ENCODE data around the gene BORCS8. TPM values are rescaled to one million over a fixed set of nuclear protein-coding genes. Genes with fewer than 3 reads are reported as not detected.

Gene BORCS8
- total and polyA plus RNA-seq, 2 of the 13 experiments (the other 11 are each of a cell fraction or from before 2014, with no cell fraction given): 9.6 to 13.3 TPM

DNA sequence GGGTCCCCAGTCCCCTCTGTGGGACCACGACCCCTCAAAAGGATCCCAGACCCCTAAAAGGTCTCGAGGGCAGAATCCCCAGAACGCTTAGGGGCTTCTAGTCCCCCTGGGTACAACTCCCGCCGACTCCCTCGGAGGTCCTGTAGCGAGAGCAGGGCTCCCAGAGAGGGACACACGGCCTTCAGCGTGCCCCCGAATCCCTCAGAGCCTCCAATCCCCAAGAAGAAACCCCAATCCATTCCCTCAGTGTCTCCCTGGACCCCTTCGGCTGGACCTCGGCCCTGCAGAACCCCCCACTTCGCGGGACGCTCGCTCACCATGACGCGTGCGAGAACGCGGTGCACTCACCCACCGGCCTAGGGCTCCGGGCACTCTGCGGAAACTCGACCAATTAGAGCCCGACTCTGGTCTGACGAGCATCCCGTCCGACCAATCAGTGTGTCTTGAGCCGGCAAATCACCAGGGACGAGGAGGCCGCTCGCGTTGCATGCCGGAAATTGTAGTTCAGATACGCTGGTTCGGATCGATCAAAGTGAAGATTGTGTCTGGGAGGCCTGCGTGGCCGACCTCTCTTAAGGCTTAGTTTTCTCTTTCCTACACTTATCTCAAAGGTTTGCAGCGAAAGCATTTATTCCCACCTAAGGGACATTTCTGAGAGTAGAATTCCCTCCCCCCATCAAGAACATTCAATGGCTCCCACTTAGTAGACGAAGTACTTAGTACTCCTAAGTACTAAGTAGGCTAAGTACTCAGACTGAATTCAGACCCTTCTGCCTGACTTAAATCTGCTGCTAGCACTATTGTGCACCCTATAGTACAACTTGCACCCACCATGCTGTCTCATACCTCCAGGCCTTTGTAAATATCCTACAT, 53.6 kb downstream of the BORCS8 start, which contains the start of gene TMEM161A (continued):
- TF ChIP-seq, protein P1, sequence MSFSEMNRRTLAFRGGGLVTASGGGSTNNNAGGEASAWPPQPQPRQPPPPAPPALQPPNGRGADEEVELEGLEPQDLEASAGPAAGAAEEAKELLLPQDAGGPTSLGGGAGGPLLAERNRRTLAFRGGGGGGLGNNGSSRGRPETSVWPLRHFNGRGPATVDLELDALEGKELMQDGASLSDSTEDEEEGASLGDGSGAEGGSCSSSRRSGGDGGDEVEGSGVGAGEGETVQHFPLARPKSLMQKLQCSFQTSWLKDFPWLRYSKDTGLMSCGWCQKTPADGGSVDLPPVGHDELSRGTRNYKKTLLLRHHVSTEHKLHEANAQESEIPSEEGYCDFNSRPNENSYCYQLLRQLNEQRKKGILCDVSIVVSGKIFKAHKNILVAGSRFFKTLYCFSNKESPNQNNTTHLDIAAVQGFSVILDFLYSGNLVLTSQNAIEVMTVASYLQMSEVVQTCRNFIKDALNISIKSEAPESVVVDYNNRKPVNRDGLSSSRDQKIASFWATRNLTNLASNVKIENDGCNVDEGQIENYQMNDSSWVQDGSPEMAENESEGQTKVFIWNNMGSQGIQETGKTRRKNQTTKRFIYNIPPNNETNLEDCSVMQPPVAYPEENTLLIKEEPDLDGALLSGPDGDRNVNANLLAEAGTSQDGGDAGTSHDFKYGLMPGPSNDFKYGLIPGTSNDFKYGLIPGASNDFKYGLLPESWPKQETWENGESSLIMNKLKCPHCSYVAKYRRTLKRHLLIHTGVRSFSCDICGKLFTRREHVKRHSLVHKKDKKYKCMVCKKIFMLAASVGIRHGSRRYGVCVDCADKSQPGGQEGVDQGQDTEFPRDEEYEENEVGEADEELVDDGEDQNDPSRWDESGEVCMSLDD (CRISPR knock-in tag; IDR thresholded peaks at IDR 0.05; ENCODE audit: borderline replicate concordance): peak; percentile 44; the same call in 1 of the 2 replicates
- TF ChIP-seq ZNF546 (CRISPR knock-in tag; conservative IDR thresholded peaks at IDR 0.05): no peak
- TF ChIP-seq, protein P2, sequence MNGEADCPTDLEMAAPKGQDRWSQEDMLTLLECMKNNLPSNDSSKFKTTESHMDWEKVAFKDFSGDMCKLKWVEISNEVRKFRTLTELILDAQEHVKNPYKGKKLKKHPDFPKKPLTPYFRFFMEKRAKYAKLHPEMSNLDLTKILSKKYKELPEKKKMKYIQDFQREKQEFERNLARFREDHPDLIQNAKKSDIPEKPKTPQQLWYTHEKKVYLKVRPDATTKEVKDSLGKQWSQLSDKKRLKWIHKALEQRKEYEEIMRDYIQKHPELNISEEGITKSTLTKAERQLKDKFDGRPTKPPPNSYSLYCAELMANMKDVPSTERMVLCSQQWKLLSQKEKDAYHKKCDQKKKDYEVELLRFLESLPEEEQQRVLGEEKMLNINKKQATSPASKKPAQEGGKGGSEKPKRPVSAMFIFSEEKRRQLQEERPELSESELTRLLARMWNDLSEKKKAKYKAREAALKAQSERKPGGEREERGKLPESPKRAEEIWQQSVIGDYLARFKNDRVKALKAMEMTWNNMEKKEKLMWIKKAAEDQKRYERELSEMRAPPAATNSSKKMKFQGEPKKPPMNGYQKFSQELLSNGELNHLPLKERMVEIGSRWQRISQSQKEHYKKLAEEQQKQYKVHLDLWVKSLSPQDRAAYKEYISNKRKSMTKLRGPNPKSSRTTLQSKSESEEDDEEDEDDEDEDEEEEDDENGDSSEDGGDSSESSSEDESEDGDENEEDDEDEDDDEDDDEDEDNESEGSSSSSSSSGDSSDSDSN (CRISPR knock-in tag; IDR thresholded peaks at IDR 0.05): no peak; the same call in 1 of the 2 replicates
- 0 out of 2 replicates have a peak, but pooled peaks have one; percentile 66 for TF ChIP-seq CREB3 (CRISPR knock-in tag; IDR thresholded peaks at IDR 0.05)
- no peak for TF ChIP-seq ATF5 (CRISPR knock-in tag; IDR thresholded peaks at IDR 0.05; ENCODE audit: low read depth)
- TF ChIP-seq ZNF430 (CRISPR knock-in tag; IDR thresholded peaks at IDR 0.05): no peak
- TF ChIP-seq NR2F2 (IDR thresholded peaks at IDR 0.05; ENCODE audit: borderline replicate concordance, low read depth): no peak; the same call in 1 of the 2 replicates
- no peak for TF ChIP-seq ZNF136 (CRISPR knock-in tag; IDR thresholded peaks at IDR 0.05; ENCODE audit: low read depth)
- TF ChIP-seq GABPB1 (CRISPR knock-in tag; IDR thresholded peaks at IDR 0.05): peak; percentile 88
- no peak for TF ChIP-seq TOPORS (CRISPR knock-in tag; IDR thresholded peaks at IDR 0.05)
- TF ChIP-seq TRIM22 (IDR thresholded peaks at IDR 0.05): no peak
- TF ChIP-seq ZNF567 (CRISPR knock-in tag; IDR thresholded peaks at IDR 0.05; ENCODE audit: borderline replicate concordance): peak; percentile 75; the same call in 1 of the 2 replicates
- TF ChIP-seq ZNF615 (CRISPR knock-in tag; IDR thresholded peaks at IDR 0.05; ENCODE audit: borderline replicate concordance): no peak
- peak; percentile 56; the same call in 1 of the 2 replicates for TF ChIP-seq PHF20 (CRISPR knock-in tag; IDR thresholded peaks at IDR 0.05)
- TF ChIP-seq, protein P3, sequence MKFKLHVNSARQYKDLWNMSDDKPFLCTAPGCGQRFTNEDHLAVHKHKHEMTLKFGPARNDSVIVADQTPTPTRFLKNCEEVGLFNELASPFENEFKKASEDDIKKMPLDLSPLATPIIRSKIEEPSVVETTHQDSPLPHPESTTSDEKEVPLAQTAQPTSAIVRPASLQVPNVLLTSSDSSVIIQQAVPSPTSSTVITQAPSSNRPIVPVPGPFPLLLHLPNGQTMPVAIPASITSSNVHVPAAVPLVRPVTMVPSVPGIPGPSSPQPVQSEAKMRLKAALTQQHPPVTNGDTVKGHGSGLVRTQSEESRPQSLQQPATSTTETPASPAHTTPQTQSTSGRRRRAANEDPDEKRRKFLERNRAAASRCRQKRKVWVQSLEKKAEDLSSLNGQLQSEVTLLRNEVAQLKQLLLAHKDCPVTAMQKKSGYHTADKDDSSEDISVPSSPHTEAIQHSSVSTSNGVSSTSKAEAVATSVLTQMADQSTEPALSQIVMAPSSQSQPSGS (CRISPR knock-in tag; IDR thresholded peaks at IDR 0.05): peak; percentile 68; the same call in 1 of the 2 replicates
- TF ChIP-seq ZNF337 (CRISPR knock-in tag; IDR thresholded peaks at IDR 0.05; ENCODE audit: borderline replicate concordance, low read depth): 0 out of 2 replicates have a peak, but pooled peaks have one; percentile 40
- TF ChIP-seq SP2 (CRISPR knock-in tag; IDR thresholded peaks at IDR 0.05): peak; percentile 98
- no peak for TF ChIP-seq FOXA1 (IDR thresholded peaks at IDR 0.05)
- no peak for TF ChIP-seq FOXA1 (CRISPR knock-in tag; IDR thresholded peaks at IDR 0.05)
